Measurements from ENCODE around the gene DOCK11. TPM values are rescaled to one million over a fixed set of nuclear protein-coding genes. Genes with fewer than 3 reads are reported as not detected.

Gene DOCK11
- total RNA-seq, 3 donors from 2014 or later, result 4.5 to 31.6 (median 8.4) TPM

GRCh38 chrX:118652717-118653116 is 157.1 kb downstream of the DOCK11 start:
- peak; percentile 37 for ATAC-seq

GRCh38 chrX:118654331-118654730 is 158.7 kb downstream of the DOCK11 start:
- Histone ChIP-seq H3K36me3 (ENCODE audit: low read depth) (no peaks in the 10 kb centered on the region), H3K9me3 (no peaks in the 10 kb centered on the region), H3K4me3 (no peak overlapping the region), H3K4me1 (ENCODE audit: low read depth) (no peaks in the 10 kb centered on the region)
- DNase-seq, result no peak
- no peak for TF ChIP-seq CTCF (IDR thresholded peaks at IDR 0.05)
- intact Hi-C loops (cut with DNase I, micrococcal nuclease), result no loop called here
- no peak for ATAC-seq

More at GRCh38 chrX:118652717-118653116, 157.1 kb downstream of the DOCK11 start:
- intact Hi-C loops (cut with DNase I, micrococcal nuclease), result no loop called here
- Histone ChIP-seq H3K36me3 (ENCODE audit: low read depth) (no peaks in the 10 kb centered on the region), H3K4me1 (ENCODE audit: low read depth) (no peaks in the 10 kb centered on the region), H3K9me3 (no peaks in the 10 kb centered on the region), H3K4me3 (no peak overlapping the region)
- peak in 1 of 3 donors; percentile 9 for DNase-seq
- TF ChIP-seq CTCF (IDR thresholded peaks at IDR 0.05), result no peak

- intact Hi-C loops (cut with DNase I, micrococcal nuclease), result no loop called here
- peak; percentile 50 for ATAC-seq
- H3K4me1 ChIP-seq (ENCODE audit: low read depth), result no peaks in the 10 kb centered on the region
These were observed 160.1 kb downstream of the DOCK11 start for GRCh38 chrX:118655561-118656246.

GRCh38 chrX:118657413-118657812 is 161.8 kb downstream of the DOCK11 start:
- no peaks in the 10 kb centered on the region for H3K4me1 ChIP-seq (ENCODE audit: low read depth)
- no peak for ATAC-seq
- H3K4me3 ChIP-seq, result no peak overlapping the region
- intact Hi-C loops (cut with DNase I, micrococcal nuclease), result no loop called here
- no peak for TF ChIP-seq CTCF (IDR thresholded peaks at IDR 0.05)
- H3K9me3 ChIP-seq, result no peaks in the 10 kb centered on the region
- no peaks in the 10 kb centered on the region for H3K36me3 ChIP-seq (ENCODE audit: low read depth)
- no peak for DNase-seq

More at GRCh38 chrX:118655561-118656246, 160.1 kb downstream of the DOCK11 start:
- Histone ChIP-seq H3K4me3 (no peak overlapping the region), H3K36me3 (ENCODE audit: low read depth) (no peaks in the 10 kb centered on the region), H3K9me3 (no peaks in the 10 kb centered on the region)
- TF ChIP-seq CTCF (IDR thresholded peaks at IDR 0.05), result no peak
- DNase-seq, result no peak

GRCh38 chrX:118660085-118660484 is 164.5 kb downstream of the DOCK11 start:
- ATAC-seq, result peak; percentile 72
- H3K9me3 ChIP-seq, result no peaks in the 10 kb centered on the region
- intact Hi-C loops (cut with DNase I, micrococcal nuclease), result no loop called here

More at GRCh38 chrX:118660085-118660484, 164.5 kb downstream of the DOCK11 start:
- no peak for DNase-seq
- Histone ChIP-seq H3K4me1 (ENCODE audit: low read depth) (no peaks in the 10 kb centered on the region), H3K4me3 (no peak overlapping the region), H3K36me3 (ENCODE audit: low read depth) (no peaks in the 10 kb centered on the region)
- TF ChIP-seq CTCF (IDR thresholded peaks at IDR 0.05), result no peak
